SK-N-SH treated with all-trans-retinoic acid at 6 μM for 48 hours (cell line): ENCODE measurements around the gene ZNF454.

Experiments
- ATAC-seq: fragments of 200-7000 bp; cut with Tn5 transposase; 3 replicates; pipeline ENCODE4 v1.9.1; 2020; ENCODE audit warnings: mild to moderate bottlenecking, moderate library complexity
- BACH2 ChIP-seq: fragments of 250-450 bp; sonication (Bioruptor Pico); IDR thresholded peaks from 2 replicates; pipeline ENCODE4 v1.9.0; 2021; ENCODE audit warnings: mild to moderate bottlenecking, borderline replicate concordance
- CREB5 ChIP-seq: fragments of 250-450 bp; sonication (Bioruptor Pico); IDR thresholded peaks from 2 replicates; pipeline ENCODE4 v1.5.1; 2020; ENCODE audit warnings: low read depth, mild to moderate bottlenecking, moderate library complexity
- CSRNP3 ChIP-seq: fragments of 250-450 bp; sonication (Bioruptor Pico); IDR thresholded peaks from 2 replicates; pipeline ENCODE4 v1.5.1; 2021; ENCODE audit warnings: mild to moderate bottlenecking, moderate library complexity
- ESRRG ChIP-seq: fragments of 250-450 bp; sonication (Bioruptor Pico); IDR thresholded peaks from 2 replicates; pipeline ENCODE4 v1.6.1; 2021; ENCODE audit warnings: mild to moderate bottlenecking
- GLIS3 ChIP-seq: fragments of 250-450 bp; sonication (Bioruptor Pico); IDR thresholded peaks from 2 replicates; pipeline ENCODE4 v1.5.0; 2020; ENCODE audit warnings: mild to moderate bottlenecking, moderate library complexity
- ISL1 ChIP-seq: fragments of 250-450 bp; sonication (Bioruptor Pico); IDR thresholded peaks from 2 replicates; pipeline ENCODE4 v2.1.2; 2022; ENCODE audit warnings: mild to moderate bottlenecking, moderate library complexity
- OSR1 ChIP-seq: fragments of 250-450 bp; sonication (Bioruptor Pico); IDR thresholded peaks from 2 replicates; pipeline ENCODE4 v1.8.0; 2022; ENCODE audit warnings: moderate library complexity, mild to moderate bottlenecking, inconsistent platforms
- PATZ1 ChIP-seq: fragments of 250-450 bp; sonication (Bioruptor Pico); IDR thresholded peaks from 2 replicates; pipeline ENCODE4 v1.8.0; 2020; ENCODE audit warnings: mild to moderate bottlenecking, moderate library complexity, borderline replicate concordance
- POU6F1 ChIP-seq: fragments of 250-450 bp; sonication (Bioruptor Pico); IDR thresholded peaks from 2 replicates; pipeline ENCODE4 v1.8.0; 2021; ENCODE audit warnings: low read depth, mild to moderate bottlenecking, moderate library complexity, borderline replicate concordance
- PPARA ChIP-seq: fragments of 250-450 bp; sonication (Bioruptor Pico); IDR thresholded peaks from 2 replicates; pipeline ENCODE4 v1.5.0; 2020; ENCODE audit warnings: mild to moderate bottlenecking, borderline replicate concordance
- RARB ChIP-seq: fragments of 250-450 bp; sonication (Bioruptor Pico); IDR thresholded peaks from 2 replicates; pipeline ENCODE4 v1.8.0; 2021; ENCODE audit warnings: mild to moderate bottlenecking, moderate library complexity
- SNAI2 ChIP-seq: fragments of 250-450 bp; sonication (Bioruptor Pico); IDR thresholded peaks from 2 replicates; pipeline ENCODE4 v1.5.0; 2020; ENCODE audit warnings: mild to moderate bottlenecking, moderate library complexity
- TCF4 ChIP-seq: fragments of 250-450 bp; sonication (Bioruptor Pico); IDR thresholded peaks from 2 replicates; pipeline ENCODE4 v1.8.0; 2021; ENCODE audit warnings: mild to moderate bottlenecking, moderate library complexity, borderline replicate concordance
- TOX ChIP-seq: fragments of 250-450 bp; sonication (Bioruptor Pico); IDR thresholded peaks from 2 replicates; pipeline ENCODE4 v1.8.0; 2021; ENCODE audit warnings: mild to moderate bottlenecking, moderate library complexity, borderline replicate concordance
- TSHZ2 ChIP-seq: fragments of 250-450 bp; sonication (Bioruptor Pico); IDR thresholded peaks from 2 replicates; pipeline ENCODE4 v1.5.0; 2020; ENCODE audit warnings: mild to moderate bottlenecking, moderate library complexity
- ZC3H10 ChIP-seq: fragments of 250-450 bp; sonication (Bioruptor Pico); IDR thresholded peaks from 2 replicates; pipeline ENCODE4 v1.5.1; 2021; ENCODE audit warnings: mild to moderate bottlenecking, moderate library complexity
- ZFP3 ChIP-seq: fragments of 250-450 bp; sonication (Bioruptor Pico); IDR thresholded peaks from 2 replicates; pipeline ENCODE4 v1.5.0; 2020; ENCODE audit warnings: mild to moderate bottlenecking, moderate library complexity
- ZNF70 ChIP-seq: fragments of 450-650 bp; formaldehyde crosslinking; IDR thresholded peaks from 2 replicates; pipeline ENCODE4 v1.5.0; 2020; ENCODE audit warnings: mild to moderate bottlenecking, moderate library complexity

Gene ZNF454

GRCh38 chr5:178997191-178997590 lies 56.2 kb downstream of the ZNF454 start:
- TF ChIP-seq RARB (CRISPR knock-in tag) (no peak), CREB5 (CRISPR knock-in tag) (no peak), TCF4 (CRISPR knock-in tag) (no peak), ESRRG (CRISPR knock-in tag) (no peak), GLIS3 (CRISPR knock-in tag) (no peak), ZFP3 (CRISPR knock-in tag) (no peak), TOX (no peak), PPARA (no peak)
- TF ChIP-seq, all 23 proteins: peak for 0
- no peak for ATAC-seq

GRCh38 chr5:178998441-178998840 lies 57.4 kb downstream of the ZNF454 start:
- TF ChIP-seq OSR1 (CRISPR knock-in tag) = no peak
- TF ChIP-seq POU6F1 (CRISPR knock-in tag) = no peak
- no peak for TF ChIP-seq PATZ1 (CRISPR knock-in tag)
- TF ChIP-seq BACH2 (CRISPR knock-in tag) = no peak
- TF ChIP-seq ZNF70 (CRISPR knock-in tag) = no peak
- TF ChIP-seq RARB (CRISPR knock-in tag) = no peak
- no peak for TF ChIP-seq TOX

GRCh38 chr5:179006564-179006963 lies 65.6 kb downstream of the ZNF454 start:
- no peak for ATAC-seq
- TF ChIP-seq TSHZ2 (CRISPR knock-in tag) = no peak
- no peak for TF ChIP-seq ZC3H10 (CRISPR knock-in tag)
- no peak for TF ChIP-seq CREB5 (CRISPR knock-in tag)
- no peak for TF ChIP-seq GLIS3 (CRISPR knock-in tag)
- no peak for TF ChIP-seq CSRNP3 (CRISPR knock-in tag)
- TF ChIP-seq ISL1 (CRISPR knock-in tag) = no peak

More at GRCh38 chr5:178998441-178998840, 57.4 kb downstream of the ZNF454 start:
- ATAC-seq = no peak

- TF ChIP-seq SNAI2 (no peak), ISL1 (CRISPR knock-in tag) (no peak)
- ATAC-seq = no peak
Observed at GRCh38 chr5:179008667-179009066, 67.7 kb downstream of the ZNF454 start.
